Mucosa of descending colon (tissue), 3 donors: Measurements from ENCODE around the gene MAP7D3. TPM values are rescaled to one million over a fixed set of nuclear protein-coding genes. Genes with fewer than 3 reads are reported as not detected.
A peak's percentile ranks its signal among the peaks of the same experiment; 100 is the strongest.

ENCODE experiments used
- ATAC-seq: fragments of 200-7000 bp; cut with Tn5 transposase; one replicate; pipeline ENCODE4 v1.9.1; 2020; ENCODE audit warnings: mild to moderate bottlenecking, moderate library complexity
- DNase-seq, 3 donors: peaks; one replicate each; pipeline ENCODE4 v3.0.0-alpha.2; 2020
- H3K36me3 ChIP-seq: fragments of 200-600 bp; one replicate; pipeline ENCODE4 v1.8.0; 2021; ENCODE audit warnings: low read depth, mild to moderate bottlenecking
- H3K4me1 ChIP-seq: fragments of 200-600 bp; one replicate; pipeline ENCODE4 v1.8.0; 2021; ENCODE audit warnings: low read depth, mild to moderate bottlenecking
- H3K4me3 ChIP-seq: fragments of 200-600 bp; one replicate; pipeline ENCODE4 v1.8.0; 2021; ENCODE audit warnings: mild to moderate bottlenecking
- H3K9me3 ChIP-seq: fragments of 200-600 bp; one replicate; pipeline ENCODE4 v1.8.0; 2021; ENCODE audit warnings: mild to moderate bottlenecking
- CTCF ChIP-seq: fragments of 200-600 bp; IDR thresholded peaks from one replicate; pipeline ENCODE4 v1.8.0; 2022; ENCODE audit warnings: antibody characterized with exemption, mild to moderate bottlenecking
- intact Hi-C, 2 donors: fragments of 100-400 bp; cut with DNase I in 1 of 2; cut with micrococcal nuclease in 1 of 2; formaldehyde crosslinking; loops; one replicate each; pipeline versions ENCODE4 v1.11.0 to v1.11.1; 2022; cut with DNase I, micrococcal nuclease
- total RNA-seq, 3 donors: library from RNA; stranded (reverse); fragmentation: NEBNext Ultra II Directional in 2 of 3; extraction: Animal tissue kit (Norgen Biotek cat#: 25700) in 2 of 3; gene quantifications; one replicate each; pipeline versions ENCODE4 v1.2.1 to v1.2.4, GENCODE V29; 2021 to 2023
- donor health status: DM: no; HTN: no; CAD: no; lungs with moderate emphysema.
- donor health status: DM: no; HTN: no; CAD: no.
- donor health status: DM: no; HTN: yes; CAD: no.

MAP7D3 gene
- total RNA-seq, 3 donors from 2014 or later: 2.8 to 11.1 (median 4.4) TPM

- no peak for ATAC-seq
- Histone ChIP-seq H3K4me1 (no peaks in the 10 kb centered on the region), H3K36me3 (no peaks in the 10 kb centered on the region), H3K9me3 (no peaks in the 10 kb centered on the region), H3K4me3 (no peak overlapping the region)
- intact Hi-C loops: no loop called here
- DNase-seq: no peak
- no peak for TF ChIP-seq CTCF
Observed at GRCh38 chrX:136227074-136227473, 24.1 kb downstream of the MAP7D3 start.

- no peak for DNase-seq
- no peak for TF ChIP-seq CTCF
- no peak for ATAC-seq
- no peak overlapping the region for H3K4me3 ChIP-seq
- no peaks in the 10 kb centered on the region for H3K36me3 ChIP-seq
- H3K4me1 ChIP-seq: no peaks in the 10 kb centered on the region
- no peaks in the 10 kb centered on the region for H3K9me3 ChIP-seq
- intact Hi-C loops: no loop called here
Observed at GRCh38 chrX:136221851-136222513, 29.2 kb downstream of the MAP7D3 start.

- no peak for ATAC-seq
- Histone ChIP-seq H3K4me1 (no peaks in the 10 kb centered on the region), H3K36me3 (no peaks in the 10 kb centered on the region), H3K9me3 (no peaks in the 10 kb centered on the region), H3K4me3 (no peak overlapping the region)
- intact Hi-C loops: no loop called here
- no peak for DNase-seq
- TF ChIP-seq CTCF: no peak
Observed at GRCh38 chrX:136220951-136221350, 30.2 kb downstream of the MAP7D3 start.

- TF ChIP-seq CTCF: no peak
- Histone ChIP-seq H3K9me3 (no peaks in the 10 kb centered on the region), H3K36me3 (no peaks in the 10 kb centered on the region), H3K4me3 (no peak overlapping the region), H3K4me1 (no peaks in the 10 kb centered on the region)
- ATAC-seq (peak; percentile 53), DNase-seq (no peak)
- intact Hi-C loops: no loop called here
Observed at GRCh38 chrX:136220540-136220939, 30.7 kb downstream of the MAP7D3 start.

- intact Hi-C loops: no loop called here
- Histone ChIP-seq H3K36me3 (no peaks in the 10 kb centered on the region), H3K9me3 (no peaks in the 10 kb centered on the region), H3K4me1 (no peaks in the 10 kb centered on the region), H3K4me3 (no peak overlapping the region)
- TF ChIP-seq CTCF: no peak
- ATAC-seq: peak; percentile 67
- DNase-seq: no peak
Observed at GRCh38 chrX:136219893-136220292, 31.3 kb downstream of the MAP7D3 start.

GRCh38 chrX:136215559-136215958, 35.6 kb downstream of the MAP7D3 start:
- no peak for TF ChIP-seq CTCF
- no peak for DNase-seq
- ATAC-seq: no peak
- Histone ChIP-seq H3K4me3 (no peak overlapping the region), H3K9me3 (no peaks in the 10 kb centered on the region), H3K4me1 (no peaks in the 10 kb centered on the region), H3K36me3 (no peaks in the 10 kb centered on the region)
- intact Hi-C loops: no loop called here
